ENCODE data around the gene ZNF710. TPM values are rescaled to one million over a fixed set of nuclear protein-coding genes. Genes with fewer than 3 reads are reported as not detected.

ZNF710 gene
- total RNA-seq, 2 experiments from 2014 or later: 13.8 to 19.0 TPM

DNA sequence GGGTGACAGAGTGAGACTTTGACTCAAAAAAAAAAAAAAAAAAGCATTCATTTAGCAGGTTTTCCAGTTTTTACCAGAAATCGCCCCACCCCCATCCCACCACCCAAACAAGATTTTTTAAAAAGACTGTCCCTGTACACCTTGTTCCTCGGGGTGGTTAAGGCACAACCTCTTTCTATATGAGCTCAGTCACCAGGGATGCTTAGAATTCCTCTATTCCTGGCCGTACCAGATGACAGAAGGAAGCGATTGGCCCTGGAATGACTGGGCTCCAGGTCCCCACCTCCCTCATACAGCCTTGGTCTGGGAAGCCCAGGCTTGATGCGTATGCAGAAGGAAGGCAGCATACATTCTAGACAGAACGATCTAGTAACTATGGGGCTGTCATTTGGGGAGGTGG, 75.6 kb downstream of the ZNF710 start:
- Histone ChIP-seq H3K4me3 (ENCODE audit: low read depth, low read length, poor library complexity, severe bottlenecking) (no peak overlapping the region), H3K4me1 (ENCODE audit: insufficient read depth, low read length, poor library complexity, severe bottlenecking) (no peaks in the 10 kb centered on the region), H3K27ac (ENCODE audit: low read depth, low read length, poor library complexity, severe bottlenecking) (no peak overlapping the region), H4K20me1 (ENCODE audit: insufficient read depth, low read length) (no peaks in the 10 kb centered on the region), H3K79me2 (ENCODE audit: insufficient read depth, low read depth, low read length) (no peaks in the 10 kb centered on the region), H3K9me2 (ENCODE audit: insufficient read depth, low read length) (no peaks in the 10 kb centered on the region), H3K36me3 (ENCODE audit: insufficient read depth, low read length) (peaks cover 63% of the 10 kb centered on the region), H3K4me2 (ENCODE audit: low read length) (no peak overlapping the region), H3K9me3 (ENCODE audit: low read length) (no peaks in the 10 kb centered on the region), H2AFZ (ENCODE audit: low read length) (no peak overlapping the region)
- intact Hi-C loops (cut with micrococcal nuclease; ENCODE audit: unreplicated experiment): no loop called here
- no peak for TF ChIP-seq EZH2phosphoT487 (IDR thresholded peaks at IDR 0.05; ENCODE audit: borderline replicate concordance, low read depth, low read length)
- TF ChIP-seq, protein P1, sequence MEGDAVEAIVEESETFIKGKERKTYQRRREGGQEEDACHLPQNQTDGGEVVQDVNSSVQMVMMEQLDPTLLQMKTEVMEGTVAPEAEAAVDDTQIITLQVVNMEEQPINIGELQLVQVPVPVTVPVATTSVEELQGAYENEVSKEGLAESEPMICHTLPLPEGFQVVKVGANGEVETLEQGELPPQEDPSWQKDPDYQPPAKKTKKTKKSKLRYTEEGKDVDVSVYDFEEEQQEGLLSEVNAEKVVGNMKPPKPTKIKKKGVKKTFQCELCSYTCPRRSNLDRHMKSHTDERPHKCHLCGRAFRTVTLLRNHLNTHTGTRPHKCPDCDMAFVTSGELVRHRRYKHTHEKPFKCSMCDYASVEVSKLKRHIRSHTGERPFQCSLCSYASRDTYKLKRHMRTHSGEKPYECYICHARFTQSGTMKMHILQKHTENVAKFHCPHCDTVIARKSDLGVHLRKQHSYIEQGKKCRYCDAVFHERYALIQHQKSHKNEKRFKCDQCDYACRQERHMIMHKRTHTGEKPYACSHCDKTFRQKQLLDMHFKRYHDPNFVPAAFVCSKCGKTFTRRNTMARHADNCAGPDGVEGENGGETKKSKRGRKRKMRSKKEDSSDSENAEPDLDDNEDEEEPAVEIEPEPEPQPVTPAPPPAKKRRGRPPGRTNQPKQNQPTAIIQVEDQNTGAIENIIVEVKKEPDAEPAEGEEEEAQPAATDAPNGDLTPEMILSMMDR (conservative IDR thresholded peaks at IDR 0.05; ENCODE audit: low read length): no peak
- ChIA-PET CTCF (ENCODE audit: unreplicated experiment) (no interaction called here), POLR2A (interaction anchor here (0.7 kb wide), 2 partner anchors 21 to 1560 kb away, joined by 4 to 5 read pairs; no protein-coding TSS in a partner anchor)
- DNase-seq (ENCODE audit: low spot score): no peak
- TSS peak; percentile 48 for BruUV-seq (replicated peaks)

DNA sequence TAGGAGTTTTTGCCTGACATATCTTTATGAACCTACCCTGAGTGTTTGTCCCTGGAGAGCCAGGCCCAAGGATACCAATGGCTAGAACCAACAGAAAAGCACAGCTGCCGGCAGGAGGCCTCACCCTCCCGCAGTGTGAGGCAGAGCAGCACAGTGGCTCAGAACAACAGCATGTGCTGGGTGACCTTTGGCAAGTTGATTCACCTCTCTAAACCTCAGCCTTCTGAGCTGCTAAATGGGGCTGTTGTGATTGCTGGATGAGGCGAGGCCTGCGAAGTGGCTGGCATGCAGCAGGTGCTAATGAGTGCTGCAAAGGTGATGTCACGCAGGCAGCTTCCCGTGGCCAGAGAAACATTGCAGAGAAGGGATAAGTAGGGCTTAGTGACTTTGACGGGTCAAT, 77.8 kb downstream of the ZNF710 start:
- no peak for DNase-seq (ENCODE audit: low spot score)
- Histone ChIP-seq H3K4me2 (ENCODE audit: low read length) (no peak overlapping the region), H3K79me2 (ENCODE audit: insufficient read depth, low read depth, low read length) (no peaks in the 10 kb centered on the region), H3K27ac (ENCODE audit: low read depth, low read length, poor library complexity, severe bottlenecking) (no peak overlapping the region), H3K9me3 (ENCODE audit: low read length) (no peaks in the 10 kb centered on the region), H3K4me3 (ENCODE audit: low read depth, low read length, poor library complexity, severe bottlenecking) (no peak overlapping the region), H3K4me1 (ENCODE audit: insufficient read depth, low read length, poor library complexity, severe bottlenecking) (peaks cover 13% of the 10 kb centered on the region), H3K9me2 (ENCODE audit: insufficient read depth, low read length) (no peaks in the 10 kb centered on the region), H3K36me3 (ENCODE audit: insufficient read depth, low read length) (peaks cover 59% of the 10 kb centered on the region), H4K20me1 (ENCODE audit: insufficient read depth, low read length) (no peaks in the 10 kb centered on the region), H2AFZ (ENCODE audit: low read length) (no peak overlapping the region)
- CTCF ChIA-PET (ENCODE audit: unreplicated experiment): no interaction called here
- BruUV-seq (replicated peaks): no TSS peak
- TF ChIP-seq EZH2phosphoT487 (IDR thresholded peaks at IDR 0.05; ENCODE audit: borderline replicate concordance, low read depth, low read length): no peak
- TF ChIP-seq, protein P1 (conservative IDR thresholded peaks at IDR 0.05; ENCODE audit: low read length): no peak
- intact Hi-C loops (cut with micrococcal nuclease; ENCODE audit: unreplicated experiment): no loop called here
- POLR2A ChIA-PET: interaction anchor here (0.5 to 1.1 kb wide), 2 partner anchors 185 to 501 kb away, joined by 3 to 4 read pairs; partner anchors contain the start of gene AP3S2

DNA sequence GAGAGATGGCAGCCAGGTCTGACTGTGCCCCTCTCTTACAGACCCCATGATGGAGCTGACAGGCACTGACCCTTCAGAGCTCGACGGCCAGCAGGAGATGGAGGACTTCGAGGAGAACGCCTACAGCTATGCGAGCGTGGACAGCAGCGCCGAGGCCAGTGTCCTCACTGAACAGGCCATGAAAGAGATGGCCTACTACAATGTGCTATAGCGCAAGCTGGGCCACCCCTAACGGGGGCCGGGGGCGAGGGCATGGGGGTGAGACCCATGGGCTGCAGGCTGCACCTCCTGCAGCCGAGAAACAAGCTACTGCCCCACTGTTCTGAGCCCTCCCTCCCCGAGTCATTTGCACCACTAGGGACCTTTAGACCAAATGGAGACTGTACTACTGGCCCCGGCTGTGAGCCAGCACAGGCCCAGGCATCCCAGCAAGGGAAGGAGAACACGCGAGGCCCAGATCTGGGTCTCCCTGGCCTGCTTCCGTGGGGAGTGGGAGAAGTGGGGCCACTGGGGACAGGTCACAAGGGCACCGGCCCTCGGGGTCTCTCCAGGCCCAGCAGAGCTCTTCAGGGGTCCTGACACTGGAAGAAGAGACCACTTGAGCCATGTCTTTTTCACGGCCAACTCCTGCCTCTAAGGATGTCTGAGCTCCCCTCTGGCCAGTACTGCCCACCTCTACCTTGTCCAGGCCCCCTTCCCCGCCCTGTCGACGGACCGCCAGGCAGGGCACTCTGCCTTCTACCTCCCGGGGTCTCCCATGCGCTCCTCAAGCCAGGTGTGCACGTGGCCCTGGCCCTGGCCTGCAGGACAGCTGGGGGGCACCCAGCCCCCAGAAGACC, 78.7 kb downstream of the ZNF710 start:
- Histone ChIP-seq H3K4me3 (ENCODE audit: low read depth, low read length, poor library complexity, severe bottlenecking) (no peak overlapping the region), H3K4me2 (ENCODE audit: low read length) (no peak overlapping the region), H3K36me3 (ENCODE audit: insufficient read depth, low read length) (peaks cover 62% of the 10 kb centered on the region), H3K27ac (ENCODE audit: low read depth, low read length, poor library complexity, severe bottlenecking) (no peak overlapping the region), H3K9me3 (ENCODE audit: low read length) (no peaks in the 10 kb centered on the region), H3K9me2 (ENCODE audit: insufficient read depth, low read length) (no peaks in the 10 kb centered on the region), H2AFZ (ENCODE audit: low read length) (no peak overlapping the region), H4K20me1 (ENCODE audit: insufficient read depth, low read length) (no peaks in the 10 kb centered on the region), H3K79me2 (ENCODE audit: insufficient read depth, low read depth, low read length) (no peaks in the 10 kb centered on the region), H3K4me1 (ENCODE audit: insufficient read depth, low read length, poor library complexity, severe bottlenecking) (peaks cover 22% of the 10 kb centered on the region)
- DNase-seq (ENCODE audit: low spot score): no peak
- no TSS peak for BruUV-seq (replicated peaks)
- TF ChIP-seq, protein P1 (conservative IDR thresholded peaks at IDR 0.05; ENCODE audit: low read length): no peak
- TF ChIP-seq EZH2phosphoT487 (IDR thresholded peaks at IDR 0.05; ENCODE audit: borderline replicate concordance, low read depth, low read length): no peak
- ChIA-PET CTCF (ENCODE audit: unreplicated experiment) (no interaction called here), POLR2A (interaction anchor here (0.6 kb wide), 1 partner anchor 63 kb away, joined by 4 read pairs; no protein-coding TSS in a partner anchor)
- intact Hi-C loops (cut with micrococcal nuclease; ENCODE audit: unreplicated experiment): no loop called here

Measured in OCI-LY7 (cell line).